Placental pericyte (primary cell): Measurements from ENCODE around the gene ENPP3. TPM values are rescaled to one million over a fixed set of nuclear protein-coding genes. Genes with fewer than 3 reads are reported as not detected.

ENCODE experiments used
- small RNA-seq: library from RNA; depleted of rRNA; stranded (forward); fragments of <200 nt; gene quantifications from one replicate; pipeline ENCODE3, GENCODE V24; 2012; ENCODE audit warnings: low replicate concordance
- total RNA-seq: library from RNA; depleted of rRNA; stranded (reverse); fragments of >200 nt; gene quantifications from 2 replicates; pipeline ENCODE4 v1.2.3, GENCODE V29; 2012

ENPP3 gene
- total RNA-seq = under 0.01 and 0.29 TPM in 2 replicates

GRCh38 chr6:131636880-131637792 is at the start of gene ENPP3:
Gene ENPP3 (plus strand): TSS chr6:131637302. CDS start chr6:131637385, 83 bp downstream.

GRCh38 chr6:131627724-131628682 is 9.1 kb upstream of the ENPP3 start, which contains the start of gene MED23:
Gene MED23 (minus strand): TSS chr6:131628242. CDS start chr6:131628049, 193 bp downstream.

GRCh38 chr6:131710917-131711316 is 73.8 kb downstream of the ENPP3 start, which contains the start of gene CTAGE9:
Gene CTAGE9 (minus strand): TSS chr6:131711017. CDS start chr6:131711017, 0 bp downstream.

Small RNA genes within 50 kb of the gene (small RNA-seq; reads per million reads assigned to genes)
- gene MIR548H5 (not detected), gene RNU4-18P (not detected)

Other genes with a start within 250 kb of the ENPP3 start
- not detected in 2 replicates for gene ARG1, start 64.1 kb upstream of the ENPP3 start, total RNA-seq
- gene MED23, start 9.1 kb upstream of the ENPP3 start, total RNA-seq = 25.2 and 46.4 TPM in 2 replicates
- gene OR2A4, start 64.1 kb downstream of the ENPP3 start, total RNA-seq = not detected in 2 replicates
- gene CTAGE9, start 73.7 kb downstream of the ENPP3 start, total RNA-seq = not detected in 2 replicates
- gene ENPP1, start 170.7 kb downstream of the ENPP3 start, total RNA-seq = 12.5 and 67.4 TPM in 2 replicates